Neural progenitor cell (in vitro differentiated cells): ENCODE measurements around the gene ACOXL.

Experiments used
- EZH2 ChIP-seq: fragments of 200-600 bp; sonication (generic); IDR thresholded peaks from 2 replicates; pipeline ENCODE4 v1.6.1; 2017; ENCODE audit warnings: antibody characterized with exemption, mild to moderate bottlenecking, moderate library complexity
- TF ChIP-seq, protein P1 (sequence below): fragments of 200-600 bp; sonication (generic); IDR thresholded peaks from 2 replicates; pipeline ENCODE4 v1.5.1; 2017; ENCODE audit warnings: antibody characterized with exemption, mild to moderate bottlenecking

- TF ChIP-seq, protein P1, sequence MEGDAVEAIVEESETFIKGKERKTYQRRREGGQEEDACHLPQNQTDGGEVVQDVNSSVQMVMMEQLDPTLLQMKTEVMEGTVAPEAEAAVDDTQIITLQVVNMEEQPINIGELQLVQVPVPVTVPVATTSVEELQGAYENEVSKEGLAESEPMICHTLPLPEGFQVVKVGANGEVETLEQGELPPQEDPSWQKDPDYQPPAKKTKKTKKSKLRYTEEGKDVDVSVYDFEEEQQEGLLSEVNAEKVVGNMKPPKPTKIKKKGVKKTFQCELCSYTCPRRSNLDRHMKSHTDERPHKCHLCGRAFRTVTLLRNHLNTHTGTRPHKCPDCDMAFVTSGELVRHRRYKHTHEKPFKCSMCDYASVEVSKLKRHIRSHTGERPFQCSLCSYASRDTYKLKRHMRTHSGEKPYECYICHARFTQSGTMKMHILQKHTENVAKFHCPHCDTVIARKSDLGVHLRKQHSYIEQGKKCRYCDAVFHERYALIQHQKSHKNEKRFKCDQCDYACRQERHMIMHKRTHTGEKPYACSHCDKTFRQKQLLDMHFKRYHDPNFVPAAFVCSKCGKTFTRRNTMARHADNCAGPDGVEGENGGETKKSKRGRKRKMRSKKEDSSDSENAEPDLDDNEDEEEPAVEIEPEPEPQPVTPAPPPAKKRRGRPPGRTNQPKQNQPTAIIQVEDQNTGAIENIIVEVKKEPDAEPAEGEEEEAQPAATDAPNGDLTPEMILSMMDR, result no peak
- no peak for TF ChIP-seq EZH2
These were observed 262.0 kb downstream of the ACOXL start for GRCh38 chr2:110994250-110994961.
